GM19193 (cell line): Measurements from ENCODE around the gene PRKCA.

ENCODE experiments used
- POLR2A ChIP-seq: IDR thresholded peaks from 4 replicates; pipeline ENCODE4 v1.6.1; 2011; ENCODE audit not compliant: insufficient read depth, insufficient read length; ENCODE audit errors: extremely low read depth

The PRKCA gene

GRCh38 chr17:66445229-66445628 lies 142.8 kb downstream of the PRKCA start:
- TF ChIP-seq POLR2A, result no peak

GRCh38 chr17:66446419-66446818 lies 144.0 kb downstream of the PRKCA start:
- TF ChIP-seq POLR2A, result no peak

DNA sequence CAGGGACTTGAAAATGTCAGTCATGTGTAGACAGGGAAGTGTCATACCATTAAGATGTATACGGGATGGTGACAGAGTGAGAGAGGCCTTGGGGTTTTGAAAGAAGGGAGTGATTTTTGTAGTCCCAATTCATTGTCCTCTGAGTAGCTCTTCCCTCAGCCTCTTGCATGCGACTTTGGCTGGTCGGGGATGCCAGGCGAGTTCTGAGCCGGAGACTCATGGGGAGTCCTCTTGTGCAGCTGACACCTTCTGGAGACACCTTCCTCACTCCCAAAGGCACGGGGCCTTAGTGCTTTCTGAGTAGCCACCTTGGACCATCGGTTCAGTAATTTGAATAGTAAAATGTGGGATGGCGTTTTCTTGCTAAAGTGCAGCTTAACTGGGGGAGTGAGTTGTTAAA lies 144.7 kb downstream of the PRKCA start:
- no peak for TF ChIP-seq POLR2A

- TF ChIP-seq POLR2A, result no peak
These were observed 145.7 kb downstream of the PRKCA start for GRCh38 chr17:66448026-66448639.

DNA sequence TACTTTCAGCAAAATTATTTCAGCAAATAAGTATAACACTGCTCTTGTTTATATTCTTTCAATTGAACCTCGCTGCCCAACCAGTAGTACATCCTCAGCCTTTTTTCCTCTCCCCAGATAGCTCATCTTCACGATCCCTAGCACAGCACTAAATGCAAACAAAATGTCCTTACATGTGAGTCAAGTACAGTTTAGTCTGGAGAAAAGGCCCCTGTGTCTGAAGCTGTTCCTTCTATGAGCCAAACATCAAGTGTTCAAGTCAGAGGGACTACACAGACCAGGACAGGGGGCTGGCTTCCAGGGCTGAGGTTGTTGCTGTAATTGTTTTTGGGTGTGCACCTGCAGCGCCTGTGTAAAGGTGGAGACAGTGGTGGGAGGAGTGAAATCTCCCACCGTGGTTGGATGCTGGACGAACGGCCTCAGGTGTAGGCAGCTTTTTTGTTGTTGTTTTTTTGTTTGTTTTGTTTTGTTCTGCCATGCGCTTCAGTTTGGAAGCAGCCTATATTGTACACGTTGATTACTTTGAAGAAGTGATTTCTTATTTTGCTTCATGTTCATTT lies 147.1 kb downstream of the PRKCA start:
- TF ChIP-seq POLR2A, result no peak

DNA sequence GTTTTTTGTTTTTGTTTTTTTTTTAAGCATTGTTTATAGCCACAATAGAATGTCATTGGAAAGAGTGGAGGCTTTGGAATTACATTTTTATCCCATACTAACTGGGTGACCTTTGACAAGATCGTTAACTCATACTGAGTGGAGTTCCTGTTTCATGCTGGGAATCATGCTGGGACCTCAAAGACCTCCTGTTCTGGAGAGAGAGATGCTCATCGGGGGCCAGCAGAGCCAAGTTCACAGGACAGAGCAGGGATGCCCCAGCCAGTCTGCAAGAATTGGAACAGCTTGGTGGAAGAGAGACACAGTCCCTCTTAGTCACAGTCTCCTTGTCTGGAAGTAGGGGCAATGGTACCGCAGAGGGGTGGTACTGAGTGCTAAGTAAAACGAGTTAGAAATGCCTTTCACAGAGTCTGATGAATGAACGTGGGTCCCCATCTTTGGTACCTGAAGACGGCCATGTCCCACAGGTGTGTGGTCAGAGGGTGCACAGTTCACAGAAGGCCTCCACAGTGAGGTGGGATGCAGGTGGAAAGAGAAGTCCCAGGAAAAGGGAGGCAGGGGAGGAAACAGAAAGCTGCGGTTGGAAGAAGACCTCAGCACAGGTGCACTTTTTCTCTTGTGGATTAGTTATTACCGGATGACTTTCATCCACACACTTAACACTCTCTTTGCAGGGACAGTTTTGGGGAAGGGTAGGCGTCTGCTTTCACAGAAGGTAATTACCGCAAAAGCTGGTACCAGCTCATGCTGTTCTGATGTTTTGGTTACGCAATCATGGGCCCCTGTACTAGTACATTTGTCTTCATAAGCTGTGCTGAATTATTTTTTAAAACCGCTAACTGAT lies 147.8 kb downstream of the PRKCA start:
- TF ChIP-seq POLR2A, result no peak

DNA sequence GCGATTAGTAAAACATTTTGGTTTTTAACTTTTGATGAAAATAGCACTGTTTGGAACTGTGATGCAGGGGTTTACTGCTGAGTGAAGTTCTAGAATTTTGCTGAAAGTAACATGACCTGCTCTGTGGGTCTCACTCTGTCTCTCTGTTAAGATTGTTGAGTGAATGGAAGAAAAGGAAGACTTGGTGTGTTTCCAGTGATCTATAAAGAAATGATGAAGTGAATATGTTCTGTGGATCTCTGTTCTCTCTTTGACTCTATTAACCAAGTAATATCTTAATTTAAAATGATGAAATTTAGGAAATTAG lies 148.4 kb downstream of the PRKCA start:
- TF ChIP-seq POLR2A, result no peak

- no peak for TF ChIP-seq POLR2A
These were observed 149.1 kb downstream of the PRKCA start for GRCh38 chr17:66451188-66452149.

- TF ChIP-seq POLR2A, result no peak
These were observed 152.6 kb downstream of the PRKCA start for GRCh38 chr17:66455060-66455459.

- no peak for TF ChIP-seq POLR2A
These were observed 156.4 kb downstream of the PRKCA start for GRCh38 chr17:66458782-66459181.

DNA sequence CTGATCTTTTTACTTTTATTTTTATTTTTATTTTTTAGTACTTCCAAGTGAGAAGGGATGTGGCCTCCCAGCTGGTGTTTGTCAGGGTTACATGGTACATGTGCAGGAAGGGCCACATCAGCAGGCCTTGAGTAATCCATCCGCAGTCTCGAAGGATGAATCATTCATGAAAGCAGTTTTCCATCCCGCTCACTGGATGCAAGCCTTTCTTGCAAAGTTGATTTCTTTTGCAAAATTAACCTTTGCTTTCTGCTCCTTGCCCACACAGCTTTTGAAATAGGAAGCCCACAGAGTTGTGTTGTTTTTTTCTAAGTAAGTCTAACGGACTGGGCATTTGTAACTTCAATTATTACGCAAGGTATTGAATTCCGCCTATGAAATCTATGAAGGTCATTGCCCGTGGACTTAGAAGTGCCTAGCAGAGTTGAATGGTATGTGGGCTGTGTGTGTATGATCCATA lies 157.4 kb downstream of the PRKCA start:
- no peak for TF ChIP-seq POLR2A

DNA sequence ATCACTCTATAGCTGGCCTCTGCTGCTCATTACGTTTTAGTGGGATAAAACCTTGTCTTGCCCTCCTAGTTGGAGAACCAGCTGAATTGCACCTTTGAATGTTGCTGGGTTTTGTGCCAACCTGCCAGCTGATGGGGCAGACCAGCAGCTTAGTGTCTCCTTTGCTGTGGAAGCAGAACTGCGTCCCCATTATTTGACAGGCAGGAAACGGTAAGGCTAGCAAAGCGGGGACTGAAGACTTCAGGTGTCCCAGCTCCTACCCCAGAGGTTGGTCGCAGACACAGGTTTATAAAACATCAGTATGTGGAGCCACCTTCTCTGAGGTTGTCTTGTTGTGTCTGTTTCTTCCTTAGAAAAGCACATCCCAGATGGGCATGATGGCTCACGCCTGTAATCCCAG lies 158.1 kb downstream of the PRKCA start:
- no peak for TF ChIP-seq POLR2A

DNA sequence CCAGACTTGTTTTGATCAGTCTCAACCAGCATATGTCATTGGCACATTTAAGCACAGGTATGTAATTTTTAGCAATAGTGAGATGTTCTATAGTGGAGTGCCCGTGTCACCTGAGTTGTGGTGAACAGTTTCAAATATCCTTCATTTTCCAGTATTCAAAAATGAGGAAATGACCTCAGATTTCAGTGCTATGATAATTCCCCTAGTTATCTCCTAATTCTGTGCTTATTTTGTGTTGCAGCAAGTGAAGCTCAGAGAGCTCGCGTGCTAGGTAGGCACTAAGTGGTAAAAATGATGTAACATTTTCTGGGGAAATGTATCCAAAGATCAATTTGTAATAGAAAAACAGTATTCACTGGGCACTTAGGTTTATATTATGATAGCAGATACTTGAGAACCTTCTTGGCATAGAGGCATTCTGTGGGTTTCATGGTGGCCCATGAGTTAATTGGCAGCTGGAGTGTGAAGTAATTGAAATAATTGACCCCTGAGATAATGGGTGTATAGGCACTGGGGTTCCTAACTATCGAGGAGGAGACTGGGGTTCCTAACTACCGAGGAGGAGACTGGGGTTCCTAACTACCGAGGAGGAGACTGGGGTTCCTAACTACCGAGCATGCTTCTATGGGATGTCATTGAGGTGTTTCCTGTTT lies 159.1 kb downstream of the PRKCA start:
- TF ChIP-seq POLR2A, result no peak

GRCh38 chr17:66462010-66462409 lies 159.6 kb downstream of the PRKCA start:
- no peak for TF ChIP-seq POLR2A
